OCI-LY1 (cell line): ENCODE data around the gene CNOT4.
A peak's percentile ranks its signal among the peaks of the same experiment; 100 is the strongest.

Experiments
- H2AFZ ChIP-seq: fragments of 200-600 bp; sonication (generic), shearing (Covaris generic); 2 replicates; pipeline ENCODE4 v1.6.0; 2014; ENCODE audit warnings: antibody characterized with exemption, mild to moderate bottlenecking, low read length
- H3F3A ChIP-seq: fragments of 200-600 bp; sonication (generic), shearing (Covaris generic); 2 replicates; pipeline ENCODE4 v1.6.0; 2014; ENCODE audit warnings: mild to moderate bottlenecking, antibody characterized with exemption, low read length, moderate library complexity; ENCODE audit not compliant: insufficient read depth
- H3K27ac ChIP-seq: fragments of 200-600 bp; sonication (generic); 2 replicates; pipeline ENCODE4 v1.5.1; 2014; ENCODE audit warnings: low read length, mixed run types, mild to moderate bottlenecking, low read depth; ENCODE audit not compliant: poor library complexity, severe bottlenecking
- H3K27me3 ChIP-seq: fragments of 200-600 bp; sonication (generic); 2 replicates; pipeline ENCODE4 v1.6.0; 2014; ENCODE audit warnings: antibody characterized with exemption, mild to moderate bottlenecking, low read length, moderate library complexity; ENCODE audit not compliant: insufficient read depth
- H3K36me3 ChIP-seq: fragments of 200-600 bp; sonication (generic); 2 replicates; pipeline ENCODE4 v1.6.1; 2014; ENCODE audit warnings: mild to moderate bottlenecking, antibody characterized with exemption, low read length, moderate library complexity, mixed read lengths; ENCODE audit not compliant: insufficient read depth
- H3K4me1 ChIP-seq: fragments of 200-600 bp; sonication (generic); 2 replicates; pipeline ENCODE4 v1.5.1; 2014; ENCODE audit warnings: mild to moderate bottlenecking, low read length, moderate library complexity; ENCODE audit not compliant: insufficient read depth, severe bottlenecking
- H3K4me2 ChIP-seq: fragments of 200-600 bp; sonication (generic), shearing (Covaris generic); 2 replicates; pipeline ENCODE4 v1.6.1; 2014; ENCODE audit warnings: low read length
- H3K4me3 ChIP-seq: fragments of 200-600 bp; sonication (generic); 2 replicates; pipeline ENCODE4 v1.5.1; 2014; ENCODE audit warnings: low read length, low read depth, mild to moderate bottlenecking, mixed read lengths; ENCODE audit not compliant: poor library complexity, severe bottlenecking
- H3K79me2 ChIP-seq: fragments of 200-600 bp; shearing (Covaris generic); 2 replicates; pipeline ENCODE4 v1.6.1; 2016; ENCODE audit warnings: mixed run types, low read length, mixed read lengths; ENCODE audit not compliant: insufficient read depth
- H3K9ac ChIP-seq: fragments of 200-600 bp; sonication (generic), shearing (Covaris generic); 2 replicates; pipeline ENCODE4 v1.6.1; 2014; ENCODE audit warnings: mild to moderate bottlenecking, low read length, mixed read lengths
- H3K9me2 ChIP-seq: fragments of 200-600 bp; sonication (generic), shearing (Covaris generic); 2 replicates; pipeline ENCODE4 v1.6.1; 2014; ENCODE audit warnings: low read depth, mild to moderate bottlenecking, low read length, mixed read lengths
- H3K9me3 ChIP-seq: fragments of 200-600 bp; shearing (Covaris generic); 2 replicates; pipeline ENCODE4 v1.6.1; 2014; ENCODE audit warnings: low read length, mixed read lengths
- H4K20me1 ChIP-seq: fragments of 200-600 bp; sonication (generic), shearing (Covaris generic); 2 replicates; pipeline ENCODE4 v1.6.0; 2016; ENCODE audit warnings: mild to moderate bottlenecking, low read length; ENCODE audit not compliant: insufficient read depth
- EZH2 ChIP-seq: fragments of 200-600 bp; sonication (generic), shearing (Covaris generic); IDR thresholded peaks from 2 replicates; pipeline ENCODE4 v1.8.0; 2017; ENCODE audit warnings: borderline replicate concordance, mixed run types, mild to moderate bottlenecking, antibody characterized with exemption, low read length, moderate library complexity, mixed read lengths
- TF ChIP-seq, protein P1 (sequence below): fragments of 200-600 bp; sonication (generic), shearing (Covaris generic); IDR thresholded peaks from 2 replicates; pipeline ENCODE4 v1.5.1; 2017; ENCODE audit warnings: mild to moderate bottlenecking, antibody characterized with exemption, low read length, moderate library complexity, mixed read lengths

CNOT4 gene

DNA sequence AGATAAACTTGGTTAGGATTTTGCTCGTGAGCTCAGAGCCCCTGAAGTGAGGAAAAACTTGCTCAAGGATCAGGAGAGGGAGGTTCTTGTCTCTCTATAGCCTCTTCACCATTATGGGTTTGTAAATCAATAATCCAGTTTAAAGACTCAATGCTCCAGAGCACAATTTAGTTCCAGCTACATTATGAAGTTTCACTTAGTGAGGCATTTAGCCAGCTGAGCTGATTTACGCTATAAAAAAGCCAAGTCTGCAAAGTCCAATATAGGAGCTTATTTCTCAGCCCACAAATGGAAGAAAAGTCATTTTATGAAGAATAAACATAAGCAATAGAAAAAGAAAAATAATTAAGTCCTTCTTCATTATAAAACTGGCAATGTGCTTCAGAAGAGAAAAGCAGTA, 145.7 kb downstream of the CNOT4 start:
- H3K27ac ChIP-seq, result no peak overlapping the region
- peaks cover 23% of the 10 kb centered on the region for H3K36me3 ChIP-seq
- H3K9ac ChIP-seq, result no peak overlapping the region
- no peaks in the 10 kb centered on the region for H3K79me2 ChIP-seq
- H3K4me1 ChIP-seq, result no peaks in the 10 kb centered on the region
- TF ChIP-seq, protein P1, sequence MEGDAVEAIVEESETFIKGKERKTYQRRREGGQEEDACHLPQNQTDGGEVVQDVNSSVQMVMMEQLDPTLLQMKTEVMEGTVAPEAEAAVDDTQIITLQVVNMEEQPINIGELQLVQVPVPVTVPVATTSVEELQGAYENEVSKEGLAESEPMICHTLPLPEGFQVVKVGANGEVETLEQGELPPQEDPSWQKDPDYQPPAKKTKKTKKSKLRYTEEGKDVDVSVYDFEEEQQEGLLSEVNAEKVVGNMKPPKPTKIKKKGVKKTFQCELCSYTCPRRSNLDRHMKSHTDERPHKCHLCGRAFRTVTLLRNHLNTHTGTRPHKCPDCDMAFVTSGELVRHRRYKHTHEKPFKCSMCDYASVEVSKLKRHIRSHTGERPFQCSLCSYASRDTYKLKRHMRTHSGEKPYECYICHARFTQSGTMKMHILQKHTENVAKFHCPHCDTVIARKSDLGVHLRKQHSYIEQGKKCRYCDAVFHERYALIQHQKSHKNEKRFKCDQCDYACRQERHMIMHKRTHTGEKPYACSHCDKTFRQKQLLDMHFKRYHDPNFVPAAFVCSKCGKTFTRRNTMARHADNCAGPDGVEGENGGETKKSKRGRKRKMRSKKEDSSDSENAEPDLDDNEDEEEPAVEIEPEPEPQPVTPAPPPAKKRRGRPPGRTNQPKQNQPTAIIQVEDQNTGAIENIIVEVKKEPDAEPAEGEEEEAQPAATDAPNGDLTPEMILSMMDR, result no peak
- no peak for TF ChIP-seq EZH2
- H3K27me3 ChIP-seq, result no peaks in the 10 kb centered on the region
- H3K4me3 ChIP-seq, result no peak overlapping the region
- H2AFZ ChIP-seq, result no peak overlapping the region
- H4K20me1 ChIP-seq, result no peaks in the 10 kb centered on the region
- H3K9me3 ChIP-seq, result no peaks in the 10 kb centered on the region
- H3F3A ChIP-seq, result no peaks in the 10 kb centered on the region
- H3K4me2 ChIP-seq, result no peak overlapping the region
- no peaks in the 10 kb centered on the region for H3K9me2 ChIP-seq

- Histone ChIP-seq H3K9me3 (no peaks in the 10 kb centered on the region), H3K9ac (no peak overlapping the region)
- TF ChIP-seq, protein P1, result peak; percentile 33; the same call in 1 of the 2 replicates
- no peak for TF ChIP-seq EZH2
Observed at GRCh38 chr7:135362871-135363270, 147.0 kb downstream of the CNOT4 start.

GRCh38 chr7:135361788-135362187, 148.1 kb downstream of the CNOT4 start:
- no peak overlapping the region for H3K27ac ChIP-seq
- TF ChIP-seq EZH2, result no peak
- H3K9me2 ChIP-seq, result no peaks in the 10 kb centered on the region
- no peaks in the 10 kb centered on the region for H4K20me1 ChIP-seq
- H3K27me3 ChIP-seq, result no peaks in the 10 kb centered on the region
- H3K9me3 ChIP-seq, result no peaks in the 10 kb centered on the region
- H3K36me3 ChIP-seq, result peaks cover 23% of the 10 kb centered on the region
- no peak overlapping the region for H3K4me2 ChIP-seq
- H3K4me3 ChIP-seq, result no peak overlapping the region
- no peaks in the 10 kb centered on the region for H3K79me2 ChIP-seq
- H3K4me1 ChIP-seq, result no peaks in the 10 kb centered on the region
- H3K9ac ChIP-seq, result no peak overlapping the region
- no peaks in the 10 kb centered on the region for H3F3A ChIP-seq
- H2AFZ ChIP-seq, result no peak overlapping the region

More at GRCh38 chr7:135362871-135363270, 147.0 kb downstream of the CNOT4 start:
- no peaks in the 10 kb centered on the region for H3K4me1 ChIP-seq
- peaks cover 23% of the 10 kb centered on the region for H3K36me3 ChIP-seq
- H3K9me2 ChIP-seq, result no peaks in the 10 kb centered on the region
- no peaks in the 10 kb centered on the region for H3K27me3 ChIP-seq
- H3K79me2 ChIP-seq, result no peaks in the 10 kb centered on the region
- no peak overlapping the region for H3K4me3 ChIP-seq
- no peaks in the 10 kb centered on the region for H3F3A ChIP-seq
- no peak overlapping the region for H2AFZ ChIP-seq
- H3K4me2 ChIP-seq, result no peak overlapping the region
- H3K27ac ChIP-seq, result no peak overlapping the region
- H4K20me1 ChIP-seq, result no peaks in the 10 kb centered on the region

DNA sequence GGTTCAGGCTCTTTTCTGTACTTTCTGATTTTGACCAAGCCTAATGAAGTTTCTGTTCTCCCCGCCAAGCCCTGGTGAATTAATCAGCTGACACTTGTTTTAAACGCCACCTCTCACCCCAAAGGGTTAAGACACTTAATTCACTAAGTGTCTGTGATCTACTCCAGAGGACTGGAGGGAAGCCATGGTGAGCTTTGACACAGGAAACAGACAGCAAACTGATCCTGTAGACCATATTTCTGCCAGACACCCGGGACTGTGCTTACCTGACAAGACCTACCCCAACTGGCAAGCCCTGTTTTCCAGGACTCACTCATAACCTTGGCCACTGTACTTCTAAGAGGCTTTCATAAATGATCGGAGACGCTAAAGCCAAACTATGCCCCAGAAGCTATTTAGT, 150.3 kb downstream of the CNOT4 start:
- no peak overlapping the region for H2AFZ ChIP-seq
- H3K36me3 ChIP-seq, result peaks cover 23% of the 10 kb centered on the region
- TF ChIP-seq, protein P1, result no peak
- TF ChIP-seq EZH2, result no peak

More for the DNA sequence above, 150.3 kb downstream of the CNOT4 start:
- H3K4me1 ChIP-seq, result no peaks in the 10 kb centered on the region
- no peaks in the 10 kb centered on the region for H3K27me3 ChIP-seq
- no peaks in the 10 kb centered on the region for H3F3A ChIP-seq
- H3K9ac ChIP-seq, result no peak overlapping the region
- H3K9me2 ChIP-seq, result no peaks in the 10 kb centered on the region
- H4K20me1 ChIP-seq, result no peaks in the 10 kb centered on the region
- no peak overlapping the region for H3K4me2 ChIP-seq
- no peaks in the 10 kb centered on the region for H3K79me2 ChIP-seq
- H3K27ac ChIP-seq, result no peak overlapping the region
- H3K4me3 ChIP-seq, result no peak overlapping the region
- no peaks in the 10 kb centered on the region for H3K9me3 ChIP-seq
